HG02759 (cell line): ENCODE results near the gene PRMT9.
A peak's percentile ranks its signal among the peaks of the same experiment; 100 is the strongest.

ENCODE experiments used
- ATAC-seq: cut with Tn5 transposase; IDR thresholded peaks from one replicate; pipeline ENCODE4 v1.9.1; 2021; ENCODE audit warnings: mild to moderate bottlenecking, moderate library complexity; ENCODE audit not compliant: unreplicated experiment

The PRMT9 gene

GRCh38 chr4:147682755-147683154 lies 1.2 kb downstream of the PRMT9 start:
- ATAC-seq: no peak

- no peak for ATAC-seq
These were observed 5.0 kb downstream of the PRMT9 start for GRCh38 chr4:147678796-147679549.

GRCh38 chr4:147678106-147678505 lies 5.9 kb downstream of the PRMT9 start:
- ATAC-seq: no peak

- ATAC-seq: no peak
These were observed 9.5 kb downstream of the PRMT9 start for GRCh38 chr4:147674496-147674895.

GRCh38 chr4:147674073-147674472 lies 9.9 kb downstream of the PRMT9 start:
- ATAC-seq: no peak

- ATAC-seq: no peak
These were observed 25.5 kb downstream of the PRMT9 start for GRCh38 chr4:147658501-147658900.

- ATAC-seq: no peak
These were observed 28.3 kb downstream of the PRMT9 start for GRCh38 chr4:147655639-147656038.

GRCh38 chr4:147651563-147651962 lies 32.4 kb downstream of the PRMT9 start:
- peak; percentile 52 for ATAC-seq

GRCh38 chr4:147648656-147649055 lies 35.3 kb downstream of the PRMT9 start:
- ATAC-seq: no peak

- no peak for ATAC-seq
These were observed 38.9 kb downstream of the PRMT9 start for GRCh38 chr4:147645099-147645498.

GRCh38 chr4:147644471-147644870 lies 39.5 kb downstream of the PRMT9 start:
- no peak for ATAC-seq

GRCh38 chr4:147643616-147644015 lies 40.3 kb downstream of the PRMT9 start:
- ATAC-seq: no peak

- no peak for ATAC-seq
These were observed 43.6 kb downstream of the PRMT9 start for GRCh38 chr4:147640331-147640730.

GRCh38 chr4:147639388-147639787 lies 44.6 kb downstream of the PRMT9 start:
- no peak for ATAC-seq

- peak; percentile 73 for ATAC-seq
These were observed 45.0 kb downstream of the PRMT9 start for GRCh38 chr4:147638942-147639341.

GRCh38 chr4:147638365-147638764 lies 45.6 kb downstream of the PRMT9 start:
- no peak for ATAC-seq

GRCh38 chr4:147635348-147635747 lies 48.6 kb downstream of the PRMT9 start:
- ATAC-seq: no peak

- ATAC-seq: no peak
These were observed 50.3 kb downstream of the PRMT9 start for GRCh38 chr4:147633643-147634042.

GRCh38 chr4:147633113-147633512 lies 50.9 kb downstream of the PRMT9 start:
- no peak for ATAC-seq

- ATAC-seq: no peak
These were observed 53.9 kb downstream of the PRMT9 start for GRCh38 chr4:147629783-147630730.

GRCh38 chr4:147628415-147628814 lies 55.5 kb downstream of the PRMT9 start:
- ATAC-seq: no peak

- ATAC-seq: no peak
These were observed 57.1 kb downstream of the PRMT9 start for GRCh38 chr4:147626903-147627302.
